C4-2B (cell line): ENCODE results near the gene HAUS1.

Source experiments
- CTCF ChIP-seq: fragments of 450-650 bp; conservative IDR thresholded peaks from 2 replicates; pipeline ENCODE4 v1.5.1; 2017; ENCODE audit warnings: mild to moderate bottlenecking
- ZFX ChIP-seq: fragments of 450-650 bp; IDR thresholded peaks from 2 replicates; pipeline ENCODE4 v1.6.1; 2017

GRCh38 chr18:46055838-46056230 lies 48.4 kb upstream of the HAUS1 start:
- no peak for TF ChIP-seq CTCF
- no peak for TF ChIP-seq ZFX
